Activated T-cell treated with anti-CD3 and anti-CD28 coated beads, Interleukin-2, amount 50 U/mL, for 72 hours (primary cell): ENCODE measurements around the gene ZFYVE28. TPM values are rescaled to one million over a fixed set of nuclear protein-coding genes. Genes with fewer than 3 reads are reported as not detected.

Source experiments
- ATAC-seq, 2 donors: fragments of 150-1000 bp; cut with Tn5 transposase; replicated peaks in 1 of 2; 2 replicates each; pipeline ENCODE4 v1.10.0; 2021; ENCODE audit warnings: moderate library complexity in 2 of 2, mild to moderate bottlenecking in 1 of 2
- DNase-seq, 2 donors: peaks; one replicate each; pipeline ENCODE4 v3.0.0; 2021 to 2022; ENCODE audit warnings: mixed read lengths in 1 of 2
- H3K27ac Mint-ChIP-seq: one replicate; pipeline ENCODE4 v1.8.0; 2022; ENCODE audit warnings: mild to moderate bottlenecking, moderate library complexity, mixed read lengths
- H3K27me3 Mint-ChIP-seq: one replicate; pipeline ENCODE4 v1.8.0; 2022; ENCODE audit warnings: low read depth, mixed read lengths
- H3K36me3 Mint-ChIP-seq, 2 donors: one replicate each; pipeline ENCODE4 v1.8.0; 2022; ENCODE audit warnings: mixed read lengths in 2 of 2, mild to moderate bottlenecking in 1 of 2; ENCODE audit not compliant: insufficient read depth in 2 of 2
- H3K4me1 Mint-ChIP-seq: one replicate; pipeline ENCODE4 v1.8.0; 2022; ENCODE audit warnings: low read depth, mixed read lengths
- H3K4me3 Mint-ChIP-seq, 2 donors: one replicate each; pipeline ENCODE4 v1.8.0; 2022; ENCODE audit warnings: mild to moderate bottlenecking in 2 of 2, mixed read lengths in 2 of 2, moderate library complexity in 2 of 2
- H3K9me3 Mint-ChIP-seq, 2 donors: one replicate each; pipeline ENCODE4 v1.8.0; 2022; ENCODE audit warnings: mixed read lengths in 2 of 2
- total RNA-seq, 2 donors: library from RNA; stranded (reverse); gene quantifications; one replicate each; pipeline ENCODE4 v1.2.3, GENCODE V29; 2022

ZFYVE28 gene
- total RNA-seq, 2 donors from 2014 or later: 14.4 to 24.4 TPM

GRCh38 chr4:2261853-2262144 lies 156.6 kb downstream of the ZFYVE28 start, which contains the start of gene MXD4:
Gene MXD4, minus strand, starts transcription at chr4:2262109. Its CDS starts 129 bp downstream, at chr4:2261980.
- no peaks in the 10 kb centered on the region for H3K36me3 Mint-ChIP-seq
- no peaks in the 10 kb centered on the region for H3K27me3 Mint-ChIP-seq
- DNase-seq (no peak), ATAC-seq (no peak)
- peak within 1 kb of the TSS; percentile 71 for H3K27ac Mint-ChIP-seq
- H3K9me3 Mint-ChIP-seq: no peaks in the 10 kb centered on the region
- H3K4me1 Mint-ChIP-seq: no peaks in the 10 kb centered on the region
- peak within 1 kb of the TSS; percentile 79 to 80 for H3K4me3 Mint-ChIP-seq

GRCh38 chr4:2261110-2261852 lies 157.2 kb downstream of the ZFYVE28 start:
- peak overlapping the region; percentile 79 for H3K4me3 Mint-ChIP-seq
- ATAC-seq (peak; percentile 40 to 41), DNase-seq (peak; percentile 76 to 79)
- no peaks in the 10 kb centered on the region for H3K9me3 Mint-ChIP-seq
- H3K27ac Mint-ChIP-seq: no peak overlapping the region
- no peaks in the 10 kb centered on the region for H3K4me1 Mint-ChIP-seq
- H3K27me3 Mint-ChIP-seq: no peaks in the 10 kb centered on the region
- no peaks in the 10 kb centered on the region for H3K36me3 Mint-ChIP-seq

GRCh38 chr4:2260344-2261109 lies 157.9 kb downstream of the ZFYVE28 start:
- H3K27me3 Mint-ChIP-seq: no peaks in the 10 kb centered on the region
- H3K4me1 Mint-ChIP-seq: no peaks in the 10 kb centered on the region
- DNase-seq (no peak), ATAC-seq (no peak)
- H3K36me3 Mint-ChIP-seq: no peaks in the 10 kb centered on the region
- H3K27ac Mint-ChIP-seq: no peak overlapping the region
- peak overlapping the region; percentile 79 for H3K4me3 Mint-ChIP-seq
- H3K9me3 Mint-ChIP-seq: no peaks in the 10 kb centered on the region

GRCh38 chr4:2259541-2260343 lies 158.7 kb downstream of the ZFYVE28 start:
- H3K4me3 Mint-ChIP-seq: peak overlapping the region in 1 of 2 donors; percentile 79

GRCh38 chr4:2259036-2259540 lies 159.4 kb downstream of the ZFYVE28 start:
- ATAC-seq (no peak), DNase-seq (no peak)
- no peak overlapping the region for H3K27ac Mint-ChIP-seq
- H3K4me3 Mint-ChIP-seq: no peak overlapping the region
- no peaks in the 10 kb centered on the region for H3K9me3 Mint-ChIP-seq
- H3K4me1 Mint-ChIP-seq: no peaks in the 10 kb centered on the region
- H3K36me3 Mint-ChIP-seq: no peaks in the 10 kb centered on the region
- H3K27me3 Mint-ChIP-seq: no peaks in the 10 kb centered on the region

More at GRCh38 chr4:2259541-2260343, 158.7 kb downstream of the ZFYVE28 start:
- H3K36me3 Mint-ChIP-seq: no peaks in the 10 kb centered on the region
- H3K27me3 Mint-ChIP-seq: no peaks in the 10 kb centered on the region
- DNase-seq (no peak), ATAC-seq (no peak)
- no peak overlapping the region for H3K27ac Mint-ChIP-seq
- H3K9me3 Mint-ChIP-seq: no peaks in the 10 kb centered on the region
- H3K4me1 Mint-ChIP-seq: no peaks in the 10 kb centered on the region

GRCh38 chr4:2258091-2259035 lies 160.1 kb downstream of the ZFYVE28 start:
- Mint-ChIP-seq H3K9me3 (no peaks in the 10 kb centered on the region), H3K36me3 (no peaks in the 10 kb centered on the region), H3K4me1 (no peaks in the 10 kb centered on the region), H3K27ac (no peak overlapping the region), H3K27me3 (no peaks in the 10 kb centered on the region), H3K4me3 (no peak overlapping the region)
- ATAC-seq: no peak
- DNase-seq: no peak

GRCh38 chr4:2257361-2258081 lies 160.9 kb downstream of the ZFYVE28 start:
- no peaks in the 10 kb centered on the region for H3K9me3 Mint-ChIP-seq
- DNase-seq: no peak
- no peak overlapping the region for H3K4me3 Mint-ChIP-seq
- H3K27ac Mint-ChIP-seq: no peak overlapping the region
- no peaks in the 10 kb centered on the region for H3K36me3 Mint-ChIP-seq
- no peak for ATAC-seq
- no peaks in the 10 kb centered on the region for H3K4me1 Mint-ChIP-seq
- H3K27me3 Mint-ChIP-seq: no peaks in the 10 kb centered on the region

GRCh38 chr4:2256781-2257191 lies 161.7 kb downstream of the ZFYVE28 start:
- no peak for DNase-seq

GRCh38 chr4:2256156-2256731 lies 162.2 kb downstream of the ZFYVE28 start:
- DNase-seq (no peak), ATAC-seq (no peak)
- no peaks in the 10 kb centered on the region for H3K4me1 Mint-ChIP-seq
- no peaks in the 10 kb centered on the region for H3K36me3 Mint-ChIP-seq
- H3K4me3 Mint-ChIP-seq: no peak overlapping the region
- no peak overlapping the region for H3K27ac Mint-ChIP-seq
- no peaks in the 10 kb centered on the region for H3K9me3 Mint-ChIP-seq
- no peaks in the 10 kb centered on the region for H3K27me3 Mint-ChIP-seq

More at GRCh38 chr4:2256781-2257191, 161.7 kb downstream of the ZFYVE28 start:
- Mint-ChIP-seq H3K27me3 (no peaks in the 10 kb centered on the region), H3K36me3 (no peaks in the 10 kb centered on the region), H3K4me3 (no peak overlapping the region), H3K9me3 (no peaks in the 10 kb centered on the region), H3K27ac (no peak overlapping the region), H3K4me1 (no peaks in the 10 kb centered on the region)
- ATAC-seq: no peak

- no peaks in the 10 kb centered on the region for H3K27me3 Mint-ChIP-seq
- H3K27ac Mint-ChIP-seq: no peak overlapping the region
- no peak overlapping the region for H3K4me3 Mint-ChIP-seq
- H3K4me1 Mint-ChIP-seq: no peaks in the 10 kb centered on the region
- H3K9me3 Mint-ChIP-seq: no peaks in the 10 kb centered on the region
- no peaks in the 10 kb centered on the region for H3K36me3 Mint-ChIP-seq
- no peak for DNase-seq
- no peak for ATAC-seq
Measured at GRCh38 chr4:2255501-2256155, 162.8 kb downstream of the ZFYVE28 start.
